Measurements from ENCODE around the gene USP17L19.
"Not testable (repeated sequence)": the region's sequence is repeated elsewhere in the genome, so short reads cannot be mapped to it uniquely, and the experiment has no call there.

USP17L19 gene, protein sequence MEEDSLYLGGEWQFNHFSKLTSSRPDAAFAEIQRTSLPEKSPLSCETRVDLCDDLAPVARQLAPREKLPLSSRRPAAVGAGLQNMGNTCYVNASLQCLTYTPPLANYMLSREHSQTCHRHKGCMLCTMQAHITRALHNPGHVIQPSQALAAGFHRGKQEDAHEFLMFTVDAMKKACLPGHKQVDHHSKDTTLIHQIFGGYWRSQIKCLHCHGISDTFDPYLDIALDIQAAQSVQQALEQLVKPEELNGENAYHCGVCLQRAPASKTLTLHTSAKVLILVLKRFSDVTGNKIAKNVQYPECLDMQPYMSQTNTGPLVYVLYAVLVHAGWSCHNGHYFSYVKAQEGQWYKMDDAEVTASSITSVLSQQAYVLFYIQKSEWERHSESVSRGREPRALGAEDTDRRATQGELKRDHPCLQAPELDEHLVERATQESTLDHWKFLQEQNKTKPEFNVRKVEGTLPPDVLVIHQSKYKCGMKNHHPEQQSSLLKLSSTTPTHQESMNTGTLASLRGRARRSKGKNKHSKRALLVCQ

GRCh38 chr4:9253078-9253477 is at the start of gene USP17L19:
Gene USP17L19, plus strand, starts transcription at chr4:9253378. Its CDS starts 0 bp downstream, at chr4:9253378.
- DNase-seq: not testable (repeated sequence)

GRCh38 chr4:9210357-9210756 is 42.8 kb upstream of the USP17L19 start, which contains the start of gene USP17L10:
Gene USP17L10, plus strand, starts transcription at chr4:9210657. Its CDS starts 0 bp downstream, at chr4:9210657.
- not testable (repeated sequence) for DNase-seq

- DNase-seq: not testable (repeated sequence)
Observed at GRCh38 chr4:9214701-9215100, 38.5 kb upstream of the USP17L19 start.

GRCh38 chr4:9215105-9215504 is 38.1 kb upstream of the USP17L19 start, which contains the start of gene USP17L11:
Gene USP17L11, plus strand, starts transcription at chr4:9215405. Its CDS starts 0 bp downstream, at chr4:9215405.
- DNase-seq: not testable (repeated sequence)

GRCh38 chr4:9219852-9220251 is 33.3 kb upstream of the USP17L19 start, which contains the start of gene USP17L12:
Gene USP17L12, plus strand, starts transcription at chr4:9220152. Its CDS starts 0 bp downstream, at chr4:9220152.
- DNase-seq: not testable (repeated sequence)

DNA sequence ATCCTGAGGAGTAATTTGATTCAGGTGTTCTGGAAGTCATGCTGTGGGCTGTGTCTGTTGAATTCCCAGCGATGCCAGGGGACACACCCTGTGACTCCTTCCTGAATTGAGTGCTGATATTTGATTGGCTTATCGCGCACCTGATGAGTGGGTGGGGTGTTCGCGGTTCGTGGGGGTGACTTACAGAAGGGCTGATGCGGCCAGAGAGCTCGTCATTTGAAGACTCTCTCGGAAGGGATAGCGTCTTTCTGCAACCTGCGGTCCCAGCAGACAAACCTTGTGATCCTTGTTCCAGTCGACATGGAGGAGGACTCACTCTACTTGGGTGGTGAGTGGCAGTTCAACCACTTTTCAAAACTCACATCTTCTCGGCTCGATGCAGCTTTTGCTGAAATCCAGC is 28.6 kb upstream of the USP17L19 start, which contains the start of gene USP17L13:
Gene USP17L13 (plus strand): TSS at position 301 of the 400 bp plus-strand sequence. CDS start 0 bp downstream, at position 301.
- DNase-seq: not testable (repeated sequence)

GRCh38 chr4:9230249-9230648 is 22.9 kb upstream of the USP17L19 start:
- not testable (repeated sequence) for DNase-seq

DNA sequence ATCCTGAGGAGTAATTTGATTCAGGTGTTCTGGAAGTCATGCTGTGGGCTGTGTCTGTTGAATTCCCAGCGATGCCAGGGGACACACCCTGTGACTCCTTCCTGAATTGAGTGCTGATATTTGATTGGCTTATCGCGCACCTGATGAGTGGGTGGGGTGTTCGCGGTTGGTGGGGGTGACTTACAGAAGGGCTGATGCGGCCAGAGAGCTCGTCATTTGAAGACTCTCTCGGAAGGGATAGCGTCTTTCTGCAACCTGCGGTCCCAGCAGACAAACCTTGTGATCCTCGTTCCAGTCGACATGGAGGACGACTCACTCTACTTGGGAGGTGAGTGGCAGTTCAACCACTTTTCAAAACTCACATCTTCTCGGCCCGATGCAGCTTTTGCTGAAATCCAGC is 19.1 kb upstream of the USP17L19 start, which contains the start of gene USP17L15:
Gene USP17L15 (plus strand): TSS at position 301 of the 400 bp plus-strand sequence. CDS start 0 bp downstream, at position 301.
- not testable (repeated sequence) for DNase-seq

DNA sequence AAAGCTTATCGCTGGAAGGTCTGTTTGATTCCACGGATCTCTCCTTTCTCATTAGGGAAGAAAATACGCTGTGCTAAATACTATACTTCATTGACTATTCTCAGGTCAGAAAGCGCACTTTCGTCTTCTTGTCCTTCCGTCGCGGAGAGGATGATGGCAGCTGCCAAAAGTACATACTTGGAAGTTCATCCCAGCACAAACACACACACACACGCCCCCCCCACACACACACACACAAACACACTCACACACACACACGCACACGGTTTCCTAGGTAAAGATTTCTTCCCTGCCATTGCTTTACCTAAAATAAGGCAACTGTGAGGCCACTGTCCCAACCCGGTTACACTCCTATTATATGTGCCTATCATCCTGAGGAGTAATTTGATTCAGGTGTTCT is 14.7 kb upstream of the USP17L19 start:
- DNase-seq: not testable (repeated sequence)

DNA sequence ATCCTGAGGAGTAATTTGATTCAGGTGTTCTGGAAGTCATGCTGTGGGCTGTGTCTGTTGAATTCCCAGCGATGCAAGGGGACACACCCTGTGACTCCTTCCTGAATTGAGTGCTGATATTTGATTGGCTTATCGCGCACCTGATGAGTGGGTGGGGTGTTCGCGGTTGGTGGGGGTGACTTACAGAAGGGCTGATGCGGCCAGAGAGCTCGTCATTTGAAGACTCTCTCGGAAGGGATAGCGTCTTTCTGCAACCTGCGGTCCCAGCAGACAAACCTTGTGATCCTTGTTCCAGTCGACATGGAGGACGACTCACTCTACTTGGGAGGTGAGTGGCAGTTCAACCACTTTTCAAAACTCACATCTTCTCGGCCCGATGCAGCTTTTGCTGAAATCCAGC is 9.6 kb upstream of the USP17L19 start, which contains the start of gene USP17L17:
Gene USP17L17 (plus strand): TSS at position 301 of the 400 bp plus-strand sequence. CDS start 0 bp downstream, at position 301.
- not testable (repeated sequence) for DNase-seq

- DNase-seq: not testable (repeated sequence)
Observed at GRCh38 chr4:9247953-9248680, 5.1 kb upstream of the USP17L19 start, which contains the start of gene USP17L18. Gene USP17L18, plus strand, starts transcription at chr4:9248630. Its CDS starts 0 bp downstream, at chr4:9248630.

- not testable (repeated sequence) for DNase-seq
Observed at GRCh38 chr4:9257824-9258223, 4.6 kb downstream of the USP17L19 start, which contains the start of gene USP17L20. Gene USP17L20, plus strand, starts transcription at chr4:9258124. Its CDS starts 0 bp downstream, at chr4:9258124.

- DNase-seq: not testable (repeated sequence)
Observed at GRCh38 chr4:9262572-9262971, 9.4 kb downstream of the USP17L19 start, which contains the start of gene USP17L21. Gene USP17L21, plus strand, starts transcription at chr4:9262872. Its CDS starts 0 bp downstream, at chr4:9262872.

DNA sequence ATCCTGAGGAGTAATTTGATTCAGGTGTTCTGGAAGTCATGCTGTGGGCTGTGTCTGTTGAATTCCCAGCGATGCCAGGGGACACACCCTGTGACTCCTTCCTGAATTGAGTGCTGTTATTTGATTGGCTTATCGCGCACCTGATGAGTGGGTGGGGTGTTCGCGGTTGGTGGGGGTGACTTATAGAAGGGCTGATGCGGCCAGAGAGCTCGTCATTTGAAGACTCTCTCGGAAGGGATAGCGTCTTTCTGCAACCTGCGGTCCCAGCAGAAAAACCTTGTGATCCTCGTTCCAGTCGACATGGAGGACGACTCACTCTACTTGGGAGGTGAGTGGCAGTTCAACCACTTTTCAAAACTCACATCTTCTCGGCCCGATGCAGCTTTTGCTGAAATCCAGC is 14.1 kb downstream of the USP17L19 start, which contains the start of gene USP17L22:
Gene USP17L22 (plus strand): TSS at position 301 of the 400 bp plus-strand sequence. CDS start 0 bp downstream, at position 301.
- DNase-seq: not testable (repeated sequence)

GRCh38 chr4:9271719-9272118 is 18.5 kb downstream of the USP17L19 start:
- peak; percentile 9 to 11 for DNase-seq
